ENCODE measurements around the gene CDKAL1. TPM values are rescaled to one million over a fixed set of nuclear protein-coding genes. Genes with fewer than 3 reads are reported as not detected.

CDKAL1 gene
- total and polyA plus RNA-seq, 2 donors from 2014 or later: 4.6 to 20.2 TPM

DNA sequence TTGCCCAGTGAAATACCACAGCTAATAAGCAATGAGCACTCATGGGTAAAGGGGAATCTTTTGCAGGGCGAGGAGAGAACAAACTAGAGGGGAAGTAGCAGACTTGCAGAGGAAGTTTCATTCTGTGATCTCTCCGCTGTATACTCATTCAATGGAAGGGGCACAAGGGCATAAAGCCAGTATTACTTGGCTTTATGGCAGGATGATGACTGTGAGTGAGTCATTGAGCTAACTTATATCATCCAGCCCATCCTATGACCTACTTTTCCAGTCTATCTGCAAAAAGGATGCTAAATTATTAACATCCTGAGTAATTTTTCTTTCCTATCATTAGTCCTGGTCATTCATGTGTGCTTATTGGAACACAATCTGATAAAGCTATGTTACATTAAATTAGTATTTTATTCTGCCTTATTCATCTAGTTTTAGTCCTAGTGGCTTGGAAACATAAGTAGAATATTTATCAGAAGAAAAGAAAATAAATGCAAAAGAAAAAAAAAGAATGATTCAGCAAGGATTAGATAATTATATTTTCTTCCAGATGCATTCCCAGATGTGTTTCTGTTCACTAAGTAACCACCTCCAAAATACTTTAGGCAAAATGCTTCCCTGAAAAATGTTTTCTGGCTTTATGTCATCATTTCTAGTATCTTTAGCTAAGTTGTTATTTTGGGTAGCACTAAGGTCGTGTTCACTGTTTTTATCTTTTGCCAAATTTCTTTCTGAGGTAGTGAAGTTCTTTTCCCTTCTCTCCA is 471.7 kb downstream of the CDKAL1 start:
- no peak for FAIRE-seq

DNA sequence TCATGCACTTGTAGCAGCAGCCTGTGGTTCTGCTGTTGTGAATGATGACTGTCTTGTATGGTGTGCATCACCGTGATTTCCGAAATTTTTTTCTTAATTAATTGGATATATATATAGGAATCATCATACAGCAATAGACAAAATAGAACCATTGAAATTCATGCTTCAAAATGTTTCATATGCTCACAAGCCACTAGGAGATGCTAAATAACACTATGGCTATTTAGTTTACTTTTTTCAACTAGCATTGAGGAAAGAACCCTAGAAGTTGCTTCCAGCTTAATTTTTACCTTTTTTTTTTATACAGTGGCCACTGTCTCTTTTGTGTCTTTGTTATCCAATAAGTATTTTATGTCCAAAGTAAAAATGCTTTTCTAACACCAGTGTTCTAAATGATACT is 485.4 kb downstream of the CDKAL1 start:
- intact Hi-C loops (cut with DNase I): no loop called here
- Histone ChIP-seq H3K9ac (ENCODE audit: low read length in 3 of 3) (no peak overlapping the region), H3K27me3 (ENCODE audit: control insufficient read depth, insufficient read depth, low read length) (no peaks in the 10 kb centered on the region), H3K9me3 (ENCODE audit: control insufficient read depth in 2 of 3, insufficient read depth in 1 of 3, low read length in 3 of 3) (no peaks in the 10 kb centered on the region), H3K4me1 (ENCODE audit: control insufficient read depth in 2 of 3, insufficient read depth in 2 of 3, low read depth in 1 of 3, low read length in 3 of 3) (no peaks in the 10 kb centered on the region), H3K36me3 (ENCODE audit: control insufficient read depth in 2 of 3, insufficient read depth in 3 of 3, low read length in 3 of 3) (no peaks in the 10 kb centered on the region), H3K4me3 (ENCODE audit: low read length in 3 of 3) (no peak overlapping the region), H3K27ac (ENCODE audit: low read depth in 2 of 2, low read length in 2 of 2) (no peak overlapping the region)
- TF ChIP-seq, protein P1, sequence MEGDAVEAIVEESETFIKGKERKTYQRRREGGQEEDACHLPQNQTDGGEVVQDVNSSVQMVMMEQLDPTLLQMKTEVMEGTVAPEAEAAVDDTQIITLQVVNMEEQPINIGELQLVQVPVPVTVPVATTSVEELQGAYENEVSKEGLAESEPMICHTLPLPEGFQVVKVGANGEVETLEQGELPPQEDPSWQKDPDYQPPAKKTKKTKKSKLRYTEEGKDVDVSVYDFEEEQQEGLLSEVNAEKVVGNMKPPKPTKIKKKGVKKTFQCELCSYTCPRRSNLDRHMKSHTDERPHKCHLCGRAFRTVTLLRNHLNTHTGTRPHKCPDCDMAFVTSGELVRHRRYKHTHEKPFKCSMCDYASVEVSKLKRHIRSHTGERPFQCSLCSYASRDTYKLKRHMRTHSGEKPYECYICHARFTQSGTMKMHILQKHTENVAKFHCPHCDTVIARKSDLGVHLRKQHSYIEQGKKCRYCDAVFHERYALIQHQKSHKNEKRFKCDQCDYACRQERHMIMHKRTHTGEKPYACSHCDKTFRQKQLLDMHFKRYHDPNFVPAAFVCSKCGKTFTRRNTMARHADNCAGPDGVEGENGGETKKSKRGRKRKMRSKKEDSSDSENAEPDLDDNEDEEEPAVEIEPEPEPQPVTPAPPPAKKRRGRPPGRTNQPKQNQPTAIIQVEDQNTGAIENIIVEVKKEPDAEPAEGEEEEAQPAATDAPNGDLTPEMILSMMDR (IDR thresholded peaks at IDR 0.05; ENCODE audit: borderline replicate concordance, extremely low read depth, insufficient read depth): no peak
- DNase-seq: no peak
- no peak for FAIRE-seq

More for the DNA sequence above, 471.7 kb downstream of the CDKAL1 start:
- no peak overlapping the region for H3K9ac ChIP-seq (ENCODE audit: low read length in 3 of 3)
- intact Hi-C loops (cut with DNase I): no loop called here
- H3K9me3 ChIP-seq (ENCODE audit: control insufficient read depth in 2 of 3, insufficient read depth in 1 of 3, low read length in 3 of 3): no peaks in the 10 kb centered on the region
- H3K4me1 ChIP-seq (ENCODE audit: control insufficient read depth in 2 of 3, insufficient read depth in 2 of 3, low read depth in 1 of 3, low read length in 3 of 3): no peaks in the 10 kb centered on the region
- no peak for DNase-seq
- no peaks in the 10 kb centered on the region for H3K36me3 ChIP-seq (ENCODE audit: control insufficient read depth in 2 of 3, insufficient read depth in 3 of 3, low read length in 3 of 3)
- H3K27ac ChIP-seq (ENCODE audit: low read depth in 2 of 2, low read length in 2 of 2): no peak overlapping the region
- no peak overlapping the region for H3K4me3 ChIP-seq (ENCODE audit: low read length in 3 of 3)
- TF ChIP-seq, protein P1 (IDR thresholded peaks at IDR 0.05; ENCODE audit: borderline replicate concordance, extremely low read depth, insufficient read depth): no peak
- no peaks in the 10 kb centered on the region for H3K27me3 ChIP-seq (ENCODE audit: control insufficient read depth, insufficient read depth, low read length)

DNA sequence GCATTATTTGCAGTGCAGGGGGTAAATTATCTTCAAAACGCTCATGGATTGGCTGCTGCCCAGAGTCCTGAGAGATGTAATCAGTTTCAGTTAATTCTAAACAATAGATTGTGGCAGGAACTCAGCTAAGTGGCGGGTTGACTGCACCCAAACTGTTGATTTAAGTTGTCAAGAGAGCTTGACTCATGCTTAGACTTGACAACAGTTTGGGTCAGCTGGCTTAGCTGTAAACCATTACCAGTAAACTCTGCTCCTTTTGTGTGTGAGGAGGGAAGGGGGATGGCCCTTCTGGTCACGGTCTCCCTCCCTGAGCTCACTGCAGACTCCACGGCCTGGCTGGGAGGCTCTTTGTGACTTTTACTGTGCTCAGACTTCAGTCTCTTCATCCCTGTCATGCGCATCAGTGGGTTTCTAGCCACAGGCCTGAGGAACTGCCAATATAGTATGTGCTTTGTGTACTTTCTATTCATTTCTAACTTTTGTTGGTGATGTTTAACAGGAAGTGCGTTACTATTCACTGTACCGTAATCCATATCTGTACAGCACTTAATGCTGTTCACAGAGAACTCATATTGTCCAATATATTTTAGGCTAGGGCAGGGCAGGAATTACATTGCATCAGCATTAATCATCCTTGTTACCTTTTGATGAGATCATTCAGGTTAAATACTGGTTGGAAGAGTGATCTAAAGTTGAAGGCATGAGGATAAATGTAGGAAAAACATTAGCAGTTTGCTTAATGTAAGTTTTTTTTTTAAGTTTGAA is 488.3 kb downstream of the CDKAL1 start:
- DNase-seq: peak; percentile 54 to 87 (median 80)
- H3K27ac ChIP-seq (ENCODE audit: low read depth in 2 of 2, low read length in 2 of 2): peak overlapping the region; percentile 32 to 52
- TF ChIP-seq, protein P1 (IDR thresholded peaks at IDR 0.05; ENCODE audit: borderline replicate concordance, extremely low read depth, insufficient read depth): no peak

More for the DNA sequence above, 488.3 kb downstream of the CDKAL1 start:
- Histone ChIP-seq H3K36me3 (ENCODE audit: control insufficient read depth in 2 of 3, insufficient read depth in 3 of 3, low read length in 3 of 3) (no peaks in the 10 kb centered on the region), H3K27me3 (ENCODE audit: control insufficient read depth, insufficient read depth, low read length) (no peaks in the 10 kb centered on the region), H3K4me1 (ENCODE audit: control insufficient read depth in 2 of 3, insufficient read depth in 2 of 3, low read depth in 1 of 3, low read length in 3 of 3) (no peaks in the 10 kb centered on the region), H3K9ac (ENCODE audit: low read length in 3 of 3) (no peak overlapping the region), H3K4me3 (ENCODE audit: low read length in 3 of 3) (no peak overlapping the region), H3K9me3 (ENCODE audit: control insufficient read depth in 2 of 3, insufficient read depth in 1 of 3, low read length in 3 of 3) (no peaks in the 10 kb centered on the region)
- FAIRE-seq: no peak
- intact Hi-C loops (cut with DNase I): no loop called here

Measured in kidney (tissue), 14 donors.